Sigmoid colon (tissue), 4 donors: ENCODE data around the gene CLSTN2.

Experiments
- CTCF ChIP-seq, 4 experiments: fragments of 450-650 bp in 3 of 4; fragments of 200-600 bp in 1 of 4; IDR thresholded peaks; one replicate each; pipeline ENCODE4 v1.5.1; 2016 to 2019; ENCODE audit warnings: antibody characterized with exemption in 4 of 4, mild to moderate bottlenecking in 3 of 4, moderate library complexity in 2 of 4
- EP300 ChIP-seq, 4 donors: sonication (generic); formaldehyde crosslinking; IDR thresholded peaks; one replicate each; pipeline ENCODE4 v1.6.1; 2017; ENCODE audit warnings: antibody characterized with exemption in 4 of 4
- POLR2A ChIP-seq, 2 donors: fragments of 450-650 bp; IDR thresholded peaks; one replicate each; pipeline ENCODE4 v1.6.1; 2016; ENCODE audit warnings: antibody characterized with exemption in 2 of 2, mild to moderate bottlenecking in 2 of 2, moderate library complexity in 2 of 2
- POLR2AphosphoS5 ChIP-seq, 4 donors: sonication (generic); formaldehyde crosslinking; IDR thresholded peaks; one replicate each; pipeline ENCODE4 v1.6.1; 2017; ENCODE audit warnings: antibody characterized with exemption in 4 of 4

- TF ChIP-seq CTCF (IDR thresholded peaks at IDR 0.05) (no peak), POLR2AphosphoS5 (IDR thresholded peaks at IDR 0.05) (no peak), POLR2A (IDR thresholded peaks at IDR 0.05) (no peak), EP300 (IDR thresholded peaks at IDR 0.05) (no peak)
These were observed 535.2 kb downstream of the CLSTN2 start for GRCh38 chr3:140470211-140470610.
